ENCODE measurements around the gene TSPYL4.

The TSPYL4 gene

GRCh38 chr6:116200619-116201249 is 53.1 kb downstream of the TSPYL4 start:
- no peaks in the 10 kb centered on the region for H4K20me1 ChIP-seq (ENCODE audit: insufficient read depth, low read length, poor library complexity, severe bottlenecking)
- H3K4me3 ChIP-seq (ENCODE audit: low read length, poor library complexity, severe bottlenecking) = no peak overlapping the region
- no peak overlapping the region for H3K4me2 ChIP-seq (ENCODE audit: low read depth, low read length, poor library complexity, severe bottlenecking)
- no peak overlapping the region for H2AFZ ChIP-seq (ENCODE audit: low read length)
- no peaks in the 10 kb centered on the region for H3K79me2 ChIP-seq (ENCODE audit: insufficient read depth, low read length)
- H3K9me2 ChIP-seq (replicated peaks; ENCODE audit: low read depth, low read length) = no peaks in the 10 kb centered on the region
- peaks cover 2% of the 10 kb centered on the region for H3K4me1 ChIP-seq (ENCODE audit: insufficient read depth, low read length, poor library complexity, severe bottlenecking)
- H3K9ac ChIP-seq (ENCODE audit: low read depth, low read length, poor library complexity, severe bottlenecking) = no peak overlapping the region
- H3K27me3 ChIP-seq (ENCODE audit: insufficient read depth, low read length, poor library complexity, severe bottlenecking) = no peaks in the 10 kb centered on the region
- H3K36me3 ChIP-seq (ENCODE audit: insufficient read depth, low read length) = no peaks in the 10 kb centered on the region
- TF ChIP-seq, protein P1, sequence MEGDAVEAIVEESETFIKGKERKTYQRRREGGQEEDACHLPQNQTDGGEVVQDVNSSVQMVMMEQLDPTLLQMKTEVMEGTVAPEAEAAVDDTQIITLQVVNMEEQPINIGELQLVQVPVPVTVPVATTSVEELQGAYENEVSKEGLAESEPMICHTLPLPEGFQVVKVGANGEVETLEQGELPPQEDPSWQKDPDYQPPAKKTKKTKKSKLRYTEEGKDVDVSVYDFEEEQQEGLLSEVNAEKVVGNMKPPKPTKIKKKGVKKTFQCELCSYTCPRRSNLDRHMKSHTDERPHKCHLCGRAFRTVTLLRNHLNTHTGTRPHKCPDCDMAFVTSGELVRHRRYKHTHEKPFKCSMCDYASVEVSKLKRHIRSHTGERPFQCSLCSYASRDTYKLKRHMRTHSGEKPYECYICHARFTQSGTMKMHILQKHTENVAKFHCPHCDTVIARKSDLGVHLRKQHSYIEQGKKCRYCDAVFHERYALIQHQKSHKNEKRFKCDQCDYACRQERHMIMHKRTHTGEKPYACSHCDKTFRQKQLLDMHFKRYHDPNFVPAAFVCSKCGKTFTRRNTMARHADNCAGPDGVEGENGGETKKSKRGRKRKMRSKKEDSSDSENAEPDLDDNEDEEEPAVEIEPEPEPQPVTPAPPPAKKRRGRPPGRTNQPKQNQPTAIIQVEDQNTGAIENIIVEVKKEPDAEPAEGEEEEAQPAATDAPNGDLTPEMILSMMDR (conservative IDR thresholded peaks at IDR 0.05; ENCODE audit: low read length) = no peak
- TF ChIP-seq EZH2phosphoT487 (IDR thresholded peaks at IDR 0.05; ENCODE audit: borderline replicate concordance) = no peak
- no peaks in the 10 kb centered on the region for H3F3A ChIP-seq (ENCODE audit: low read depth)
- no peaks in the 10 kb centered on the region for H3K9me3 ChIP-seq (ENCODE audit: insufficient read depth, low read depth, low read length)

Data from Loucy (cell line).